GM19372 (cell line): ENCODE results near the gene TRDN.

Experiments used
- ATAC-seq: cut with Tn5 transposase; IDR thresholded peaks from one replicate; pipeline ENCODE4 v1.9.1; 2021; ENCODE audit warnings: mild to moderate bottlenecking, low read depth, moderate library complexity; ENCODE audit not compliant: unreplicated experiment

TRDN gene

DNA sequence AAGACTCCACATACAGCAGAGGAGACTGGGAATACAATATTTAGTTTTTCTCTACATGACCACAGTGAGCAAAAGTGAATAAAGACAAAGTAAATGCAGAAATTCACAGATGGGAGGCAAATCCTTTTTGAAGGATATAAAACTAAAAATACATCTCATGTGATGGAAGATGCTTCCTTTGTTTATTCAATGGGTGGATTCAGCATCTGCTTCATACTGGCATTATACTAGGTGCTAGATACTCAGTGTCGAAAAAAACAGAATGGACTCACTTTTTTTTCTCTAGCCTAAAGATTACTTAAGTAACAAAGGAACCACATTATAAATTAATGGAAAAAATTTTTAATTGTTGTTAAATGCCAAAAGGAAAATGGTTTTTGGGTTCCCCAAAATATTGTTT, 216.2 kb downstream of the TRDN start:
- ATAC-seq = no peak

DNA sequence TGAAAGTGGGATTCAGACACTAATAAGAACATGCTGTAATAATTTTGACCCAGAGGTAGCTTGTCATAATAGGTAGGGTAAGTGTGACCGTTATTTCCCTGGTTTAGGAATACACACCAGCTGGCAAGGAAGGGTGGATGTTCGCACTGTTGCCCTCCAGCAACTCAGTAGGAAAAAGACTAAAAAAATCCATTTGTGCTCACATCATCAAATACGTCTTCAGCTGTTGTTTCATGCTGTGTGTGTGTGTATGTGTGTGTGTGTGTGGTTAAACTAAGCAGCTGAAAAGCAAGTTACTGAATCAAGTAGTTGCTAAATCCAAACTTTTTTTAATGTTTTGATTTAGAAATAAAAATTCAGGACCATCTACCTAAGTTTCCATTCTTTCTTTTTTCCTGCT, 218.7 kb downstream of the TRDN start:
- no peak for ATAC-seq

DNA sequence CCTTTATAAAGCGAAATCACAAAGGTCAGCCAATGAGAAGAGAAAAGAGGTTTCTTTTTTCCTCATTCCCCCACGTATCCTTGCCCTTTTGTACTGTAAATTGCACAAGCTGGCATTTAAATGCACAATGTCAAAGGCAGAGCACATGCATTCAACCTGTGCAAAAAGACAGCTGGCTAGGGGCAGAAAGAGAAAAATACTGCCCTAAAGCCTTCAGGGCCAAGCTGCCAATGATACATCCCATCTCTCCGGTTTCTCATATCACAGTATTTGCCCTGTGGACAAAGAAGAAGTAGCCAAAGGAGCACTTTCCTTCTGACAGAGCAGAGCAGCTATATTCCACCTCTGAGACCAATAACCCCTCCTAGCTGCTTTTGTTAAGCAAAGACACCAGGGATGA, 219.2 kb downstream of the TRDN start:
- no peak for ATAC-seq

DNA sequence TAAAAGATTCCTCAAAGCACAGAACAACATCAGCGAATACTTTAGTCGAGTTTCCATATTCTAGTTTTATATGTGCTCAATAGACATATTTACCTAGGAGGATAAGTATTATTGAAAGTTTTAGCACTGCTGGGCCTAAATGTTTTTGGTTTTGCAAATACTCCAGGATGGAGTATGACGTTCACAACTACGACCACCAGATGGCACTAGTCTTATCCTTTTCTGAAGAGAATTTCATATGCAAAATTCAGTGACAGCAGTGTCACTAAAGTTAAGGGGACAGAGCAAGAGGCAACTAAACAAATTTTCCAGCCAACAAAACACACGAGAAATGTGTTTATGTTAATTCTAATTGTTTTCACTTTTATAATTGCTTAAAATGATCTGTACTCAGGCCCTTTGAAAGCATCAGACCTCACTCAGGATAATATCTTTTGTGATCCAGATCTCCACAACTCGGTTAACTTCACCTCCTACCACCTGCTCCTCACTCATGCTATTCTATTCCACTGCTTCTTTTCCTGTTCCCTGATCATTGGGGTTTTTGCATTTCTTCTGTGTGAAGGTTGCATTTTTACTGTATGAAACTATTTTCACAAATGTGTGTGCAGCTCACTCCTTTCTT, 220.8 kb downstream of the TRDN start:
- ATAC-seq = peak; percentile 88

DNA sequence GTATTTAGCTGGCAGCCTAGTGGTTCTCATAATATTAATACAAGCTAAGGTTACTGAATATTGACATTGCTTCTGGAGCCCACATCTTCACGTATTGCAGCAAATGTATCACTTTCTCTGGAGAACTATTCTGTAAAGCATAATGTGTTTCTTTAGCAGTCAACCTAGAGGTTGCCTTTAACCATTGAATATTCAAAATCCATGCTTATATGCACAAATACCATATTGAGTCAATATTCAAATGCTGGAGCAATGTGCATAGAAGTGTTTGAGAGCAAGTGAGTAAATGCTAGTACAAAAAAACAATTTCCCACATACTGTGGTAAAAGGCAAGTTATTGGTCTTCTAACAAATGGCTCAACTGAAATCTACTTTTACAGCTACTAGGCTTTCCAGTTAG, 231.8 kb downstream of the TRDN start:
- no peak for ATAC-seq

DNA sequence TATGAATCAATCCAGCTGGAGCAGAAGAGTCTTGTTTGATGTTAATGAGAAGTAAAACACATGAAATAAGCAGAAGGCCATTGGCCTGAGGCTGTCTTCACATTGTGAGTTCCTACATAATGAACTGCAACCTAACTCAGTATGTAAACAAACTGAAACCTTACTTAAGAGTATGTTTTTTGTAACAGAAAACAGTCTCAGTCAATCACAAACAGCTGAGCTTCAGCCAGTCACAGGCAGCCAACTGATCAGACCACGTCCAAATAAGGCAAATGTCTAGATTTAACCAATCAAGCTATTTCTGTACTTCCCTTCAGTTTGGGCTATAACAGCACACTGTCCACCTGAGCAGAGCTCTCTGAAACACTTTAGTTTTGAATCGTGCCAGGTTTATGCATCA, 234.7 kb downstream of the TRDN start:
- peak; percentile 83 for ATAC-seq

DNA sequence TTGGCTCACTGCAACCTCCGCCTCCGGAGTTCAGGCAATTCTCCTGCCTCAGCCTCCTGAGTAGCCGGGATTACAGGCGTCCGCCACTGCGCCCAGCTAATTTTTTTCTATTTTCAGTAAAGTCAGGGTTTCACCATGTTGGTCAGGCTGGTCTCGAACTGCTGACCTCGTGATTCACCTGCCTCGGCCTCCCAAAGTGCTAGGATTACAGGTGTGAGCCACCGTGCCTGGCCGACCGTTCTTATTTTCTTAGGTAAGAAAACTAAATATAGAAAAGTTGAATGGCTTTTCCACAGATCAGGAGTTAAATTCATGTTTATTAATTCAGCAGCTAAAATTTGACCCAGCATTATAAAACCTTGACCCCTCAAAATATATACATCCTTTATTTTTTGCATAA, 238.7 kb downstream of the TRDN start:
- no peak for ATAC-seq

DNA sequence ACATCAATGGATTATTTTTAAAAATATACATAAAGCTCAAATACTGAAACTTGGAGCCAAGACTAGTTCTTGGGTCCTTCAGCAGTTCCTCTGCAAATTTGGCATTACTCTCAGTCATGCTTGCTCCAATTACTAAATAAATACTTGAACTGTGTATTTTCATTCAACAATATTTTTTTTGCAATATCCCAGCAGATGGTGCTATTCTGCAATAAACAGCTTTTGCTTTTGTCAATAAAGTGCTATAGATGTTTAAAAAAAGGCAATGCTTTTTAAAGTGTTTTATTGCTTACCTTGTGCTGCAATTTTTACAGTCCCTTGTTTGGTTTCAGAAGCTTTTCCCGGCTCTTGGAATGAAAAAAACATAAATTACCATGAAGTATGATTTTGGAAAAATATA, 243.4 kb downstream of the TRDN start:
- no peak for ATAC-seq

DNA sequence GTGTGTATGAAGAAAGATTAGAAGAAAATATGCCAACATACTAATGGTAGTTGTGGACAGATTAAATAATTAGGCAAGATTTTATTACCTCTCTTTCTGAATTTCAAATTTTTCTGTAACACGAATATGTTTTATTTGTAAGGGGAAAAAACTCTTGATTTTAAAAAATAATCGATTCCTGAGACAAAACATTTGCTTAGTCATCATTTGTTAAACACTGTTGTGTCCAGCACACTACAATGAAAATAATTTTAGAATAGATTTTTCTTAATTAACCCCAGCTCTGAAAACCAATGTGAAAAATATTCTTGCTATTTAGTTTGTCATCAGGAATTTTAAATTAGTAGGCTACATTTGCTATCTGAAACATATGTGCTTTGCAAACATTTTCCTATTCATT, 253.0 kb downstream of the TRDN start:
- ATAC-seq = no peak

DNA sequence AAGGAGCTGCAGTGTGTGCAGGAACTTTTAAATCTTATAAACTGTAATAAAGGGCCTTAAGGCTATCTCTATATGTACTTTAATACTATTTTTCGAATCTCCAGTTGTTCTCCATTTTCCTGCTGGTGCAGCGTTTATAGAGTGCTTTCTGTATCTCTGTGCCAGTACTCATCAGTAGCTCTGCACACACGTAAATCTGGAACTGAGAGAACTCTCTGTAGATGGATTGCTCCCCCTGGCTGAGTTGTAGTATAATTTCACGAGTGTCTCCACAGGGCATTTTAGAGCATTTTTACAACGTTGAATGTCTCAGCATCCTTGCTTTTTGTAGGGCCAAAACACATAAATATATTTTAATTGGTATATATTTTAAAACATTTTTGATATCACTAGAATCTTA, 256.5 kb downstream of the TRDN start:
- ATAC-seq = no peak

DNA sequence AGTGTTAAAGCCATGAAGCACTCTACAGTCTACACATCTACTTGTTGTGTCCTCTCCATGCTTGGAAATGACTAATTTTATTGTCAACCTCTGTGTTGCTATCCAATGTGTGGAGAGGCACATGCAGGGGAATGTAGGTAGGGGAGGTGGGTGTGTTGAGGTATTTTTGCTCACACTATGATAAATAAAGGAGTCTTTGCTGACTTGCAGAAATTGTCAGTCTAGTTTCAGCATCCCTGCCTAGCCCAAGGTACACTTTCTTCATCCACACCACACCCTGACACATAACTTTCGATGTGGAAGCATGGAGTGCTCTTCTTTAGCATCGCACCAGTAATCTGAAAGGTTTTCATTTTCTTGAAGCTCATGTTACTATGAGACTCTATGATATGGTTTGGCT, 264.0 kb downstream of the TRDN start:
- no peak for ATAC-seq

DNA sequence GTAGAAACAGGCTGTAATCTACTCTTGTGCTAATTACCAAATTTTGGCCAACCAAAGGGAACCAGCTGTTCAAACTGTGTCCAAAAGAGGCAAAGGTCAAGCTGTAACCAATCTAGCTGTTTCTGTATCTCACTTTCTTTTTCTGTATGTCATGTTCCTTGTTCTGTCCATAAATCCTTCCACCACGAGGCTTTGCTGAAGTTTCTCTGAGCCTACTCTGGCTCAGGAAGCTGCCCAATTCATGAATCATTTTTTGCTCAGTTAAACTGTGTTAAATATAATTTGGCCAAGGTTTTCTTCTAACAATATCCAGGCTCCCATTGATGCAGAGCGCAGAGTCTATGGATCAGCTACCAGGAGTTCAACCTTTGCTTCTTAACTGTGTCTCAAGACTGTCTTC, 272.8 kb downstream of the TRDN start:
- ATAC-seq = no peak

DNA sequence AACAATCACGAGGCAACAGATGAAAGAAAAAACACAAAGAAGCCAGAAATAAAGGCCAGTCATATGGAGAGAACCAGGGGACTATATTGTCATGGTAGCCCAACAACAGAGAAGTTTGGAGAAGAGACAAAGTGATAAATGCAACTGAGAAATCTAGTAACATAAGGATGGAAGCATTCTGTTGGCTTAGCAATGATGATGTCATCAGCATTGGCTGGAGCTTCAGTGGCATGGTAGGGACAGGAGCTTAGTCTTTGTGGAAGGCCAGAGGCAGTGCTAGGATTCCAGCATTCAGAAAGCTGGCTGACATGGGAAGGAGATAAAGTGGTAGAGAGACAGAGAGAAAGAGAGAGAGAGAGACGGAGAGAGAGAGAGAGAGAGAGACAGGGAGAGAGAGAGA, 276.4 kb downstream of the TRDN start:
- no peak for ATAC-seq

DNA sequence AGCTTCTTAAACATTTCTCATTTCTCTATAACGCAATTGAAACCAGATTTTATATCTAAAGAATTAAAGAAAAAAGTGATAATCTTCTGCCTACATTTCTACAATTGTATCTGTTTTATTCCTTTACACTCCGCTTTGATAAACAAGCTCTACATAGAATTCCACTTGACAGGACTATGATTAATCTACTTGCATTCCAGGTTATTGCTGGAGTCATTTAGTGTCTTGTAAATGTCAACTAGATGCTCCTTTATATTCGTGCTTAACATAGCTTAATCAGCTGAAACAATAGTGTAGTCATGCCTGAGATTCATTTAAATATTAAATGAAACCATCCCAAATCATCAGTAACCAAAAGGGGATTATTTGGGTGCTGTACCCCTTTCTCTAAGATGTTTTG, 284.0 kb downstream of the TRDN start:
- ATAC-seq = no peak

DNA sequence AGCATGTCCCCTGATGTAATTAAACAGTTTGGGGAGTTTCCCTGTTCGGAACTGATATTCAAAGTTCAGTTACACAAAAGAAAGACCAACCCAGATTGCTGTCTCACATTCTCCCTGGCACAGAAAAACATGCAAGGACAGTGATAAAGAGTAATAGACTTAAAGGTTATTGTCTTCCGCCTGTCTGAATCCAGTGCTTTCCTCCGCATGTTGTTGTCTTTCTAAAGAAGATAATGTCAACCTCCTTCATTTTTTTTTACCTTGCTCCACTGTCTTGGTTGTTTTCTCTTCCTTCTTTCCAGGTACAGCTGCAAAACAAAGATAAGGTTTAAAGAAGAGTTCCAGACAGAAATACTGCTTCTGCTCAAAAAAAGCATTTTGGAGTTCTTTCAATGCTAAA, 284.5 kb downstream of the TRDN start:
- ATAC-seq = no peak

DNA sequence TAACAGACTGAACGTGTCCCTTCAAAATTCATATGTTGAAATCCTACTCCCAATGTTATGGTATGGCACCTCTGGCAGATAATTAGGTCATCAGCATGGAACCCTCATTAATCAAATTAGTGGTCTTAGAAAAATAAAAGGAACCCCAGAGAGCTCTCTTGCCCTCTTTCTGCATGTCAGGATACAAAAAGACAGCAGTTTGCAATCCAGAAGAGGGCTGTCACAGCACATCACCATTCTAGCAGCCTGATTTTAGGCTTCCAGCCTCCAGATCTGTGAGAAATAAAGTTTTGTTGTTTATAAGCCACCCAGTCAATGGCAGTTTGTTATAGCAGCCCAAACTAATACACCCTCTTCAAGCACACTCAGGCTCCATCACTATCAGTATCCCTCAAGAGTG, 292.9 kb downstream of the TRDN start:
- no peak for ATAC-seq

DNA sequence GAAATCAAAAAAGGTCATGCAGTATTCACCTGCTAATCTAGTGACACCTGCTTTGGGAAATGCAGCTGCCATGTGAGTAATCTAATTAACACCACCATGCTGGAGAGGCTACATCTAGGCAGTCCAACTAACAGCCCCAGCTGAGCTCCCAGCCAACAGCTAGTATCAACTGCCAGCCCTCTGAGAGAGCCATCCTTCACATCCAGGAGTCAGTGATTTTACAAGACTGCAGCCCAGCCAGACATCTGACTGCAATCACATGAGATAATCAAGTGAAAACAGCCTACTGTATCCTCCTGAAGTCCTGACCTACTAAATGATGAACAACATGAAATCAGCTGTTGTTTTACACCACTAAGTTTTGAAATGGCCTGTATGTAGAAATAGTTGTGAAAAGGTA, 298.4 kb downstream of the TRDN start:
- no peak for ATAC-seq

DNA sequence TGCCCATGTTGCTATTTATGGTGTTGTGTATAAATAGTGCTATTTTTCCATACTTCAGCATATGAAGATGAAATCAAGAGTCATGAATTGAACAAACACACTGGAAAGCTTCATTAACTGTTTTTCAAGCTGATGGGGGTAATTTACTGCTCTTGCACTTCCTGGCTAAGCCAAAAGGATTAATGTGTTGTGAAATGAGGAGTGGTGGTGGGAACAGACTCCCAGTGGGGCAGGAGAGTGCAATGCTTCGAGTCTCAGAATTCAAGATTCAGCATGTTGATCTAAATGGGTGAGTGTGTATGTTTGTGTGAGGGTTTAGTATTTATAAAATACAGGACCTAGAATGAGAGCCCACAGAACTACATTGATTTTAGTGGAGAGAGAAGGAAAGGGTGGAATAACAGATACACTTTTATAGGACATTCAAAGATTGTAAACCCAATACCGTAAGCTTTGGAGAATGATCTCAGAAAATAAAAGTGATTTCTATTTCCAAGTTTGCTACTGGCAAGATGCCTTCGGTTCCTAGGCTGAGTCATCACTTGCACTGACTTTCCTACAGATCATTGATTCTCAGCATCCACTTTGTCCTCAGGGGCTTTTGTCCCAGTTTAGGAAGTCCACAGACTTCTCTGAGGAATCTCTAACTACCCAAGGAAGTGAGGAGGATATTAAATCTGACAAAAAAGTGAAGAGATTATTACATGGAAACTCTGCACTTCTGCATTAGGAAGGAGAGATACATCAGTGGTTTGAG, 303.6 kb downstream of the TRDN start:
- no peak for ATAC-seq

DNA sequence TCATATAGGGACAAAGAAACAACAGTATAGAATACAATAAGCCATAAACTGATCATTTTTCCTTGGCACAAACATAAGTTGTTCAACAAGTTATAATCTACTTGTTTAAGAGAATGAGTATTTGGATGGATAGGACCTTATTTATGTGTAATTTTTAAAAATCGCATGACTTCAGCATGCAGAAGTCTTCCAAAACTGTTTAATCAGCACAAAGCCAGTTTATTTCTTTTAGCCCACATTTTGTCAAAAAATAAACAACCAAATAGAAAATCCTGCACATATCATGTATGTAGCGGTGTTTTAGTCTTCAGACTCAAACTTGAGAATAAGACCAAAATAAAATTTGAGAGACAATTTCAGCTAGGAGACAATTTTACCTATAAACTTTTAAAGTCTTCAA, 304.7 kb downstream of the TRDN start:
- ATAC-seq = no peak

DNA sequence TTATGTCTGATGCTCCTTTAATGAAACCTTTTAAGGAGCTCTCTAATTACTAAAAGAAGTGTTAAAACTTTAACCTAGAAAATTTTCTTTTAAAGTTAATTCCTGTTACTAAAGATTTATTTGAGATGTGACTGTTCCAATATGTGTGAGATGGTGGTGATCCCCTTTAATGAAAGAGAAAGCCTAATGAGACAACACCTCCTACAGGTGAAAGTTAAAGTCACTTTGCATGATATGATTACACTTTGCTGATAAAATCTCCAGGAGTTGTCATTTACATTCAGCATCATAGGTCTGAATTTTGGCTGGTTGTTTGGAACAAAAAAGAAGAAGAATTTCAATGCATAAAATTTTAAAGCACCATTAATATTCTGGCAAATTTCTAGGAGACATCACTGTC, 307.4 kb downstream of the TRDN start:
- ATAC-seq = no peak

DNA sequence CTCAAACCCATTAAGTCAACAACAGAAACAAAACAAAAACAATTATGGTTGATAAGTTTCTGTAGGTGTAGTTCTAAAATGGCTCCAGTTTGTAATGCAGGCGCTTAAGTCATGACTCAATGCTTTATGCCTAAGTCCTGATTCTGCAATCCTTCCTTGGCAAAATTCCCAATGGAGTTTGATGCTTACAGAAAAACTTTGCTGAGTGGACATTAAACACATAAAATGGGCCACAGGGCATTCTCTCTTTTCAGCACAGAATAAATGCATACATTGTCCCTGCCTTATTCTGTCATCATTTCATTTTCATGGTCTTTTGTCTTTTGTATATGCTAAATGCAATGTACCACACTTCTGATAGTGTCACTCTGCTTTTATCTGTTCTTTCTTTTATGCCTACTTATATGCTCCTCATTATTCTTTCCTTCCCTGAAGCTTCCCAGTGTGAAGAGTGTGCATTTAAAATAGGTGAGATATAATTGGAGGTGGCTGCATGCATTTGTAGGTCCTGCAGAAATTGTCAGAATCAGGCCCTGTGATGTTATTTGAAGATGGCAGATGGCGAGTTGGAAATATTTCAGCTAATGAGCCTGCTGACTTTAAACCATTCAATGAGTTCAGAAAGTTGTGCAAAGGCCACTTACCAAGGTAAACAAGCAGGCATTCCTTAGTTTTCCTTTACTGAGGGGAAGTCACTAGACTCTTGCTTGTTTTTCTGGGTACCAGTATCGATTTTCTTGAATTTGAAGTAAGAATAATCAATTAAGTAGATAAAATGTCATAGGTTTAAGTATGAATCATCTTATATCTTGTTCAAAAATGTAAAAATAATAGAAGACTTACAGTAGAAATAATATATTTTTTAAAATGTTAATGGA, 313.1 kb downstream of the TRDN start:
- no peak for ATAC-seq

DNA sequence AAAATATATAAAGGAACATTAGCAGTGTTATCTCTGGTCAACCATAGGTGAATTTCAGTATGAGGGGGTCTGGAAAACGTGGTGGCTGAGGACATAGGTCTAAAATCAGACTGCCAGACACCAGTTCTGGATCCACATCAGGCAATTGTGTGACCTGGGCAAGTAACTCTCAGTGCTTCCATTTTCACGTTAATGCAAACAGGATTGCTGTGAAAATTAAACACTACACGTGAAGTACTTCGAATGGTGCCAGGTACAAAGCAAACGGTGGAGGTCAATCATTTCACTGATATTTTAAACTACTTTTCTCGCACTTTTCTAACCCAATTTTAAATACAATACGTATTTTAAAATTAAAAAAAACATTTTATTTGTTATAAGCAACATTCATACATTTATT, 315.7 kb downstream of the TRDN start:
- no peak for ATAC-seq
